Measurements from ENCODE around the gene HSD17B4. TPM values are rescaled to one million over a fixed set of nuclear protein-coding genes. Genes with fewer than 3 reads are reported as not detected.
"Not testable (repeated sequence)": the region's sequence is repeated elsewhere in the genome, so short reads cannot be mapped to it uniquely, and the experiment has no call there.

Gene HSD17B4
- total RNA-seq, 4 donors from 2014 or later = 159 to 288 (median 224) TPM

DNA sequence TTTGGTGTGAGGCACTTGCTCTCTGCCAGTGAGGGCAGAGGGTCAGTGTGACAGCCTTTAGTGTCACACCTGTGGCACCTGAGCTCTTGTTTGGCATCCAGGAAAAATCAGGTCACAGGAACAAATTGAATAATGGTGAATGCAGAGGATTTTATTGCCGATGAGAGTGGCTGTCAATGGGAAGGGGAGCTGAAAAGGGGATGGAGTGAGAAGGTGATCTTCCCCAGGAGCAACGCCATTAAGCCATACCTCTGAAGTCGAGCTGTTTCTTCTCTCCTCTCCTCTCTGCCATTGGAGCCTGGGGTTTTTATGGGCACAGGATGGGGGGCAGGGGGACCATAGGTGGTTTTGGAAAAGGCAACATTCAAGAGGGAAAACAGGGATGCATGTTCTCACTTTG, 2.4 kb upstream of the HSD17B4 start:
- TF ChIP-seq, protein P1, sequence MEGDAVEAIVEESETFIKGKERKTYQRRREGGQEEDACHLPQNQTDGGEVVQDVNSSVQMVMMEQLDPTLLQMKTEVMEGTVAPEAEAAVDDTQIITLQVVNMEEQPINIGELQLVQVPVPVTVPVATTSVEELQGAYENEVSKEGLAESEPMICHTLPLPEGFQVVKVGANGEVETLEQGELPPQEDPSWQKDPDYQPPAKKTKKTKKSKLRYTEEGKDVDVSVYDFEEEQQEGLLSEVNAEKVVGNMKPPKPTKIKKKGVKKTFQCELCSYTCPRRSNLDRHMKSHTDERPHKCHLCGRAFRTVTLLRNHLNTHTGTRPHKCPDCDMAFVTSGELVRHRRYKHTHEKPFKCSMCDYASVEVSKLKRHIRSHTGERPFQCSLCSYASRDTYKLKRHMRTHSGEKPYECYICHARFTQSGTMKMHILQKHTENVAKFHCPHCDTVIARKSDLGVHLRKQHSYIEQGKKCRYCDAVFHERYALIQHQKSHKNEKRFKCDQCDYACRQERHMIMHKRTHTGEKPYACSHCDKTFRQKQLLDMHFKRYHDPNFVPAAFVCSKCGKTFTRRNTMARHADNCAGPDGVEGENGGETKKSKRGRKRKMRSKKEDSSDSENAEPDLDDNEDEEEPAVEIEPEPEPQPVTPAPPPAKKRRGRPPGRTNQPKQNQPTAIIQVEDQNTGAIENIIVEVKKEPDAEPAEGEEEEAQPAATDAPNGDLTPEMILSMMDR (IDR thresholded peaks at IDR 0.05) = no peak
- no peak for TF ChIP-seq POLR2A (IDR thresholded peaks at IDR 0.05)

DNA sequence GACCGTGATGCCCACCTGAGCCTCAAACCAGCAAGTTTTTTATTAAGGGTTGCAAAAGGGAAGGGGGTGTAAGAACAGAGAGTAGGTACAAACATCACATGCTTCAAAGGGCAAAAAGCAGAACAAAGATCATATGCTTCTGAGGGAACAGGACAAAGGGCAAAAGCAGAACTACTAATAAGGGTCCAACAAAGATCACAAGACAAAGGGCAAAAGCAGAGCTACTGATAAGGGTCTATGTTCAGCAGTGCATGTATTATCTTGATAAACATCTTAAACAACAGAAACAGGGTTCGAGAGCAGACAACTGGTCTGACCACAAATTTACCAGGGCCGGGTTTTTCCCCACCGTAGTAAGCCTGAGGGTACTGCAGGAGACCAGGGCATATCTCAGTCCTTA, 1.7 kb upstream of the HSD17B4 start:
- Histone ChIP-seq H3K27ac (peak overlapping the region in 1 of 4 donors; percentile 46), H3K4me1 (peaks cover 0 to 17% (median 2%) of the 10 kb centered on the region in 4 donors)
- DNase-seq, H3K4me3 ChIP-seq, H3K27me3 ChIP-seq, H3K36me3 ChIP-seq, H3K9me3 ChIP-seq: not testable (repeated sequence)

More for the DNA sequence above, 2.4 kb upstream of the HSD17B4 start:
- Histone ChIP-seq H3K36me3 (no peaks in the 10 kb centered on the region), H3K4me3 (no peak overlapping the region), H3K4me1 (peaks cover 0 to 17% (median 2%) of the 10 kb centered on the region in 4 donors), H3K9me3 (peaks cover 0 to 4% (median 0%) of the 10 kb centered on the region in 4 donors), H3K27ac (peak overlapping the region in 1 of 4 donors; percentile 32), H3K27me3 (no peaks in the 10 kb centered on the region)
- DNase-seq = no peak

DNA sequence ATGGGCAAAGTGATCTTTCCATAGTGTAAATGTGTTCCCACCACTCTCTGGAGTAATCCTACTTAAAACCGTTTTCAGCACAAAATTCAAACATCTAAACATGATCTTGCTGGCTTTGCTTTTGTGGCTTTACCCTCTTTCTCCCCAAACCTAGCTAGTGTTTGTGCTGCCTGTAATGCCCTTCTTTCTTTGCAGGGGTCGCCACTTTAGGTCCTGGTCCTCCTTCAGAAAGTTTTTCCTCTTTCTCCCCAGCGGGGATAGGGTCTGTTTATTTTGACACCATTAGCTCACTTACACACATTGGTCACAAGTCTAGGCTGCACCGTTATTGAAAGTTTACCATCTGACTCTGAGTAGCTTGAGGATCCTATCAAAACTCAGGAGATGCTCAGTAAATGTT, 736 bp upstream of the HSD17B4 start:
- no peaks in the 10 kb centered on the region for H3K36me3 ChIP-seq
- no peak overlapping the region for H3K4me3 ChIP-seq
- H3K4me1 ChIP-seq = peaks cover 0 to 17% (median 2%) of the 10 kb centered on the region in 4 donors
- DNase-seq = no peak
- H3K9me3 ChIP-seq = peaks cover 0 to 4% (median 0%) of the 10 kb centered on the region in 4 donors
- H3K27me3 ChIP-seq = no peaks in the 10 kb centered on the region
- H3K27ac ChIP-seq = peak overlapping the region in 1 of 4 donors; percentile 94
- TF ChIP-seq POLR2A (IDR thresholded peaks at IDR 0.05) = no peak
- TF ChIP-seq, protein P1 (IDR thresholded peaks at IDR 0.05) = no peak

DNA sequence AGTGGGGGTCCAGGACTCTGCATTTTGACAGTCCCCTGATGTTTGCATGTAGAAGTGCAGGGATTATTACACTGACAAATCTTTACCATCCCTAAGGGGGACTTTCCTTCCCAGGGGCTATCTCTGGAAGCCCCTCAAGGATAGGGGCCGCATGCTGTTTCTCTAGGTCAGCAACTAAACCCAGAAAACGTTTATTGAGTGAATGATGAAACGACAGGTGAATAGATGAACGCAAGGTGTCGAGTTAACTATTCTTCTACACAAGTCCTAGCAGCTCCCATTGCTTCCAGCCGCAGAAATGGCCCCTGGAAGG, 281 bp upstream of the HSD17B4 start:
- no peaks in the 10 kb centered on the region for H3K36me3 ChIP-seq
- H3K4me3 ChIP-seq = peak overlapping the region; percentile 68 to 93 (median 76)

DNA sequence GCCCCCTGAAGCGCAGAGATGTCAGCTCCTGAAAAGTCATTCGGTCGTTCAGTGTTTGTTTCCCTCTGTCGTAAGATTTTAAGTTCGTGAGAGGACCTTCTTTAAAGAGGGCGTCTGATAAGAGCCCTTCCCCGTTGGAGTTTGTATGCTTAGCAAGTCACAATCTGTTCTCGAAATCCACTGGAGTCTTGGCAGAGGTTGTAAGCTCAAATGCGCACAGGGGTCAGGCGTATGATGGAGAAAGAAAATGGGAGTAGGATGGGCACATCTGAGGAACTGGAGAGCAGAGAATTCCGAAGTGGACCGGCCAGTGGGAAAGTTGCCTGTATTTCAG, 710 bp downstream of the HSD17B4 start:
- peak overlapping the region; percentile 68 to 93 (median 76) for H3K4me3 ChIP-seq
- H3K9me3 ChIP-seq = peaks cover 0 to 4% (median 0%) of the 10 kb centered on the region in 4 donors
- H3K27ac ChIP-seq = peak overlapping the region; percentile 91 to 94 (median 92)
- H3K27me3 ChIP-seq = no peaks in the 10 kb centered on the region
- peak in 1 of 3 donors; percentile 54 for DNase-seq
- H3K4me1 ChIP-seq = peaks cover 0 to 17% (median 2%) of the 10 kb centered on the region in 4 donors
- TF ChIP-seq POLR2A (IDR thresholded peaks at IDR 0.05) = no peak
- TF ChIP-seq, protein P1 (IDR thresholded peaks at IDR 0.05) = no peak
- H3K36me3 ChIP-seq = no peaks in the 10 kb centered on the region

More for the DNA sequence above, 281 bp upstream of the HSD17B4 start:
- Histone ChIP-seq H3K27me3 (no peaks in the 10 kb centered on the region), H3K4me1 (peaks cover 0 to 17% (median 2%) of the 10 kb centered on the region in 4 donors), H3K9me3 (peaks cover 0 to 4% (median 0%) of the 10 kb centered on the region in 4 donors), H3K27ac (peak overlapping the region; percentile 91 to 94 (median 92))
- DNase-seq = no peak
- TF ChIP-seq POLR2A (IDR thresholded peaks at IDR 0.05) = no peak
- TF ChIP-seq, protein P1 (IDR thresholded peaks at IDR 0.05) = no peak

DNA sequence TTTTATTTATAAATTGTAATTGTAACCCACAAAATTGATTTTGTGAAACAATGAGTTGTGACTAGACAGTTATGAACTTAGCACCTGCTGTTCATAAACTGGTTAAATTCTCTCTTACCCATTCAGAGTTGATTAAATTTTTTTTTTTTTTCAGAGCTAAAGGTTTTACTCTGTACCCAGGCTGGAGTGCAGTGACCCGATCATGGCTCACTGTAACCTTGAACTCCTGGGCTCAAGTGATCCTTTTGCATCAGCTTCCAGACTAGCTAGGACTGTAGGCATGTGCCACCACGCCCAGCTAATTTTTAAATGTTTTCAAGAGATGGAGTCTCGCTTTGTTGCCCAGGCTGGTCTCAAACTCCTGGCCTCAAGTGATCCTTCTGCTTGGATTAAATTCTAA, 1.9 kb downstream of the HSD17B4 start:
- Histone ChIP-seq H3K9me3 (peaks cover 0 to 4% (median 0%) of the 10 kb centered on the region in 4 donors), H3K36me3 (no peaks in the 10 kb centered on the region), H3K4me3 (peak overlapping the region in 1 of 4 donors; percentile 79), H3K4me1 (peaks cover 0 to 17% (median 2%) of the 10 kb centered on the region in 4 donors), H3K27me3 (no peaks in the 10 kb centered on the region), H3K27ac (no peak overlapping the region)
- no peak for DNase-seq
- TF ChIP-seq POLR2A (IDR thresholded peaks at IDR 0.05) = no peak
- TF ChIP-seq, protein P1 (IDR thresholded peaks at IDR 0.05) = no peak

Data from Peyer's patch (tissue), 4 donors.